Psoas muscle (tissue), 7 donors: ENCODE measurements around the gene MTFR2. TPM values are rescaled to one million over a fixed set of nuclear protein-coding genes. Genes with fewer than 3 reads are reported as not detected.

Experiments used
- polyA plus RNA-seq, 3 donors: library from polyadenylated mRNA; stranded (reverse); fragments of 200-250 nt; gene quantifications; one replicate each; pipeline ENCODE4 v1.2.3, GENCODE V29; 2013
- total RNA-seq, 4 donors: library from RNA; stranded (reverse); fragmentation: NEBNext Ultra II Directional in 2 of 4; extraction: Animal tissue kit (Norgen Biotek cat#: 25700) in 2 of 4; gene quantifications; one replicate each; pipeline versions ENCODE4 v1.2.1 to v1.2.4, GENCODE V29; 2021 to 2023
- donor health status: healthy with polysubstance abuse.
- donor health status: DM: no; HTN: no; CAD: no; lungs with moderate emphysema.
- donor health status: Bipolar disorder and iron deficiency.
- donor health status: healthy.
- donor health status: DM: no; HTN: no; CAD: no.
- donor health status: DM: no; HTN: no; CAD: no.
- donor health status: DM: yes; HTN: yes; CAD: no.

The MTFR2 gene
- total and polyA plus RNA-seq, 7 donors: 0.07 to 0.95 (median 0.41) TPM; not detected in 1

Other genes starting within 250 kb of the MTFR2 start
- gene BCLAF1, start 39.5 kb upstream of the MTFR2 start, total RNA-seq: 100 to 1,000 TPM in 2 of 4 donors, 10 to 100 TPM in 2; 82.5 to 110 (median 102) TPM
- 10 to 100 TPM; 22.9 to 56.2 (median 41.3) TPM for gene BCLAF1, start 39.5 kb upstream of the MTFR2 start, polyA plus RNA-seq